ENCODE results near the gene KRT77.
"Not testable (repeated sequence)": the region's sequence is repeated elsewhere in the genome, so short reads cannot be mapped to it uniquely, and the experiment has no call there.

The KRT77 gene

DNA sequence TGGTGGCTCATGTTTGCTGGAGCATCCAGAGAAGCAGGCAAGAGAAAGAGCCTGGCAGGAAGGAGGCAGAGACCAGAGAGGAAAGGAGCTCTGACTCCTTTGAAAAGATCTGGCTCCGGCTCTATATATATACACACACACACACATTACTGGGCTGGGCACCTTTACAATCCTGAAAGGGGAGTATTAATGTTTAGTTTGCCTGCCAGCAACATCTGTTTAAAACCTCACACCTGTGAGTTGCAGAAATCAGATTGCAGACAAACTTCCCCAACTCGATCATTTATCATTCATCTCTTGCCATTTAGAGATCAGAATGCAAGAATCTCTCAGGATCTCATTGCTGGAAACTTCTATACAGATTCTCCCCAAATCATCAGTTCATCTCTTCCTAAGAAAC lies at the start of gene KRT77:
Gene KRT77 (minus strand): TSS at position 101 of the 400 bp plus-strand sequence. CDS start 90 bp downstream, at position 11.
- no peaks in the 10 kb centered on the region for H3K79me2 ChIP-seq (ENCODE audit: control insufficient read depth, insufficient read depth, low read length, unreplicated experiment)

DNA sequence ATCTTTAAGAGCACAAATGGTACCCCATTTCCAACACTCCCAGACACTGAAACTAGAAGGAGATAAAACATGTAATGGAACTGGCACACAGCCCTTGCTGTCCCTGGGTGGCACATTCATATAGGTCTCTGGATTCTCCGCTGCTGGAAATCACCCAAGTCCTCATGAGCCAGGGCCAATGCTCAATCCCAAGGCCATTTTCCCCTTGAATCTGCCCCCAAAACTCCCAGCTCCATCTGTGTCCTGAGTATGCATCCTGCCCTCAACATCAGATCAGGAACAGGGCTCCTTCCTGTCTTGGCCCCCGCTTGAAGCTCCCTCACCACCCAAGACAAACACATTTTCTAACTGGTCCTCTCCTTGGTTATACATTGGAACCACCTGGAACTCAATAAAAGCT lies 49.2 kb upstream of the KRT77 start:
- Histone ChIP-seq H3K4me3 (ENCODE audit: low read depth, low read length) (no peak overlapping the region), H2AFZ (ENCODE audit: low read length, unreplicated experiment) (no peak overlapping the region), H3K4me1 (ENCODE audit: control insufficient read depth, insufficient read depth, low read length, unreplicated experiment) (no peaks in the 10 kb centered on the region), H3K36me3 (ENCODE audit: insufficient read depth, low read length) (no peaks in the 10 kb centered on the region), H3K27ac (ENCODE audit: low read depth, low read length) (no peak overlapping the region), H3K27me3 (ENCODE audit: insufficient read depth, low read length) (peaks cover 91% of the 10 kb centered on the region), H3K79me2 (ENCODE audit: control insufficient read depth, insufficient read depth, low read length, unreplicated experiment) (no peaks in the 10 kb centered on the region)

More for the DNA sequence above, at the start of gene KRT77:
- Histone ChIP-seq H3K27me3 (ENCODE audit: insufficient read depth, low read length) (peaks cover 85% of the 10 kb centered on the region), H3K27ac (ENCODE audit: low read depth, low read length) (no peak within 1 kb of the TSS), H3K4me3 (ENCODE audit: low read depth, low read length) (no peak within 1 kb of the TSS), H2AFZ (ENCODE audit: low read length, unreplicated experiment) (no peak within 1 kb of the TSS), H3K4me1 (ENCODE audit: control insufficient read depth, insufficient read depth, low read length, unreplicated experiment) (no peaks in the 10 kb centered on the region), H3K36me3 (ENCODE audit: insufficient read depth, low read length) (no peaks in the 10 kb centered on the region)

GRCh38 chr12:52751795-52752194 lies 48.5 kb upstream of the KRT77 start:
- Histone ChIP-seq H3K36me3 (ENCODE audit: insufficient read depth, low read length) (no peaks in the 10 kb centered on the region), H3K27ac (ENCODE audit: low read depth, low read length) (no peak overlapping the region), H3K4me3 (ENCODE audit: low read depth, low read length) (no peak overlapping the region), H3K79me2 (ENCODE audit: control insufficient read depth, insufficient read depth, low read length, unreplicated experiment) (no peaks in the 10 kb centered on the region), H2AFZ (ENCODE audit: low read length, unreplicated experiment) (no peak overlapping the region), H3K27me3 (ENCODE audit: insufficient read depth, low read length) (peaks cover 91% of the 10 kb centered on the region), H3K4me1 (ENCODE audit: control insufficient read depth, insufficient read depth, low read length, unreplicated experiment) (no peaks in the 10 kb centered on the region)

GRCh38 chr12:52750532-52750931 lies 47.2 kb upstream of the KRT77 start:
- not testable (repeated sequence) for H3K4me3 ChIP-seq (ENCODE audit: low read depth, low read length); H3K79me2 ChIP-seq (ENCODE audit: control insufficient read depth, insufficient read depth, low read length, unreplicated experiment); H3K27ac ChIP-seq (ENCODE audit: low read depth, low read length); H3K36me3 ChIP-seq (ENCODE audit: insufficient read depth, low read length); H2AFZ ChIP-seq (ENCODE audit: low read length, unreplicated experiment); H3K4me1 ChIP-seq (ENCODE audit: control insufficient read depth, insufficient read depth, low read length, unreplicated experiment)
- H3K27me3 ChIP-seq (ENCODE audit: insufficient read depth, low read length) = peaks cover 90% of the 10 kb centered on the region

DNA sequence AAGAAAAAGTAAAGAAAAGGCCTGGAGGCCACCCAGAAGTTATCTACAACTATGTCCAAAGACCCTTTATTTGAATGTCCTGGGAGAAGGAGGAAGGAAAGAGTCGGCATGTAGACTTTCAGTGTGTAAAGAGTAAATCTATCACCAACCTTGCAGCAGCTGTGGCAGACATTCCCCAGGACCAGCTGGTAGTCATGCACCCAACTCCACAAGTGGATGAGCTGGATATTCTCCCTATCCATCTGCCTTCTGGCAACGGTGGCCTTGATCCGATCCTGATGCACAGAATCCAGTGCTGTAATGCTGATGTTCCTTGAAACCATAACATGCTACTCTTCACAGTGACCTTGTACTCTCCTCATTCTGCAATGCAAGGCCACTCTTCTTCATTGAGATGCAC lies 46.5 kb upstream of the KRT77 start:
- peaks cover 90% of the 10 kb centered on the region for H3K27me3 ChIP-seq (ENCODE audit: insufficient read depth, low read length)
- no peaks in the 10 kb centered on the region for H3K4me1 ChIP-seq (ENCODE audit: control insufficient read depth, insufficient read depth, low read length, unreplicated experiment)
- no peak overlapping the region for H3K4me3 ChIP-seq (ENCODE audit: low read depth, low read length)
- no peaks in the 10 kb centered on the region for H3K36me3 ChIP-seq (ENCODE audit: insufficient read depth, low read length)
- H3K27ac ChIP-seq (ENCODE audit: low read depth, low read length) = no peak overlapping the region
- H2AFZ ChIP-seq (ENCODE audit: low read length, unreplicated experiment) = no peak overlapping the region
- no peaks in the 10 kb centered on the region for H3K79me2 ChIP-seq (ENCODE audit: control insufficient read depth, insufficient read depth, low read length, unreplicated experiment)

DNA sequence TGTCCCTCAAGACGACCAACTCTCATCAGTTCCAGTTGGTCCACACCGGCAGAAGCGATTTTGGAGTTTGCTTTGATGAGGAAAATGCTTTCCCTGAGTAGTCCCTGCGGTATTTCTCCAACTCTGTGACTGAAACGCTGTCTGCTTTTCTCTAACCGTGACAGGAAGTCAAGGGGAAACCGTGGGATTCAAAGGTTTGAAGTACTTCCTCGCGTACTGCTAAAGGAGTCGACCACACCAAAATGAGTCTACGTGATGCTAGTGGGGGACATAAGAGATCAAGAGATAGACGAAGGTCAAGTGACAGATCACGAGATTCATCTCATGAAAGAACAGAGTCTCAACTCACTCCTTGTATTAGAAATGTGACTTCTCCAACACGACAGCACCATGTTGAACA lies 45.3 kb upstream of the KRT77 start:
- H2AFZ ChIP-seq (ENCODE audit: low read length, unreplicated experiment) = no peak overlapping the region
- peaks cover 89% of the 10 kb centered on the region for H3K27me3 ChIP-seq (ENCODE audit: insufficient read depth, low read length)
- no peaks in the 10 kb centered on the region for H3K36me3 ChIP-seq (ENCODE audit: insufficient read depth, low read length)
- H3K79me2 ChIP-seq (ENCODE audit: control insufficient read depth, insufficient read depth, low read length, unreplicated experiment) = no peaks in the 10 kb centered on the region
- H3K27ac ChIP-seq (ENCODE audit: low read depth, low read length) = no peak overlapping the region
- H3K4me3 ChIP-seq (ENCODE audit: low read depth, low read length) = no peak overlapping the region
- H3K4me1 ChIP-seq (ENCODE audit: control insufficient read depth, insufficient read depth, low read length, unreplicated experiment) = no peaks in the 10 kb centered on the region

DNA sequence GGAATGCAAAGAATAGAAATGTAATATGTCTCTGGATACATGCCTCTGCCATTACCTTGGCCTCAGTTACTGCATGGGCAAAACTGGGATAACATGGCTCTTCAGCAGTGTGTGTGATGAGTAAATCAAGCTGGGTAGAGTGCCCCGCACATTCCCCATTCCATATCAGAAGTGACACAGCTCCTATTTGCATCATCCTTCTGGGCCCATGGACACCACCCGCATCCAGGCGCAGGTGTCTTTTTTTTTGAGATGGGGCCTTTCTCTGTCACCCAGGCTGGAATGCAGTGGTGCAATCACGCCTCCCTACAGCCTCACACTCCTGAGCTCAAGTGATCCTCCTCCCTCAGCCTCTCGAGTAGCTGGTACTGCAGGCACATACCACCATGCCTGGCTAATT lies 42.2 kb upstream of the KRT77 start:
- Histone ChIP-seq H3K4me1 (ENCODE audit: control insufficient read depth, insufficient read depth, low read length, unreplicated experiment) (no peaks in the 10 kb centered on the region), H2AFZ (ENCODE audit: low read length, unreplicated experiment) (no peak overlapping the region), H3K4me3 (ENCODE audit: low read depth, low read length) (no peak overlapping the region), H3K79me2 (ENCODE audit: control insufficient read depth, insufficient read depth, low read length, unreplicated experiment) (no peaks in the 10 kb centered on the region), H3K27ac (ENCODE audit: low read depth, low read length) (no peak overlapping the region), H3K36me3 (ENCODE audit: insufficient read depth, low read length) (no peaks in the 10 kb centered on the region), H3K27me3 (ENCODE audit: insufficient read depth, low read length) (peaks cover 81% of the 10 kb centered on the region)

DNA sequence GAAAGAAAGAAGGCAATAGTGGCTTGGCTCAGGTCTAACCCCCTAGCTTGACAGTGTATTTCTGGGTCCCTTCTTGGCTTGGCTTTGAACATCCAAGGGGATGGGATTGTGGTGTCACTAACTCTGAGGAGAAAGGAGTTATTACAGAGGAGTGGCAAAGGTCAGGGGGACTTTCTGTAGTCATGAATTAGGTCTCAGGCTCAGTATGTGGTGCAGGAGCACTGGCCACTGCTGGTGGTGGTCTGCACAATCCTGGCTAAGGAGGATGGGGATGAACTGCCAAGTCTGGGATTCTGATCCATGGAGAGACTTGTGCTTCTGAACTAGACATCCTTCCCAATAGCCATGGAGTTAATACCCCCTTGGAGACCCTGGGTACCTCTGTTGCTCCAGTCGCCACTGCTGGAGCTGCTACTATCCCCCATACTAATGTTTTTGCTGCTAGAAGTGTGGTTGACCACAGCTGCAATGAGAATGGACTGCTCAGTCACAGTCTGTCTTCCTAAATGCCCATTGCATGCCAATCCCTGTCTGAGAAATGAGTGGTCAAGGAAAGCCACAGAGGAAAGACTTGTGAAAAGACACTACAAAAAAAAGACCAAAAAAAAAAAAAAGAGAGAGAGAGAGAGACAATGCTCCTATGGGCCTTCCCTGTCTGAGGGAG lies 41.3 kb upstream of the KRT77 start:
- Histone ChIP-seq H3K27me3 (ENCODE audit: insufficient read depth, low read length) (peaks cover 75% of the 10 kb centered on the region), H3K4me1 (ENCODE audit: control insufficient read depth, insufficient read depth, low read length, unreplicated experiment) (no peaks in the 10 kb centered on the region), H3K4me3 (ENCODE audit: low read depth, low read length) (no peak overlapping the region), H3K36me3 (ENCODE audit: insufficient read depth, low read length) (no peaks in the 10 kb centered on the region), H3K27ac (ENCODE audit: low read depth, low read length) (no peak overlapping the region), H2AFZ (ENCODE audit: low read length, unreplicated experiment) (no peak overlapping the region), H3K79me2 (ENCODE audit: control insufficient read depth, insufficient read depth, low read length, unreplicated experiment) (no peaks in the 10 kb centered on the region)

DNA sequence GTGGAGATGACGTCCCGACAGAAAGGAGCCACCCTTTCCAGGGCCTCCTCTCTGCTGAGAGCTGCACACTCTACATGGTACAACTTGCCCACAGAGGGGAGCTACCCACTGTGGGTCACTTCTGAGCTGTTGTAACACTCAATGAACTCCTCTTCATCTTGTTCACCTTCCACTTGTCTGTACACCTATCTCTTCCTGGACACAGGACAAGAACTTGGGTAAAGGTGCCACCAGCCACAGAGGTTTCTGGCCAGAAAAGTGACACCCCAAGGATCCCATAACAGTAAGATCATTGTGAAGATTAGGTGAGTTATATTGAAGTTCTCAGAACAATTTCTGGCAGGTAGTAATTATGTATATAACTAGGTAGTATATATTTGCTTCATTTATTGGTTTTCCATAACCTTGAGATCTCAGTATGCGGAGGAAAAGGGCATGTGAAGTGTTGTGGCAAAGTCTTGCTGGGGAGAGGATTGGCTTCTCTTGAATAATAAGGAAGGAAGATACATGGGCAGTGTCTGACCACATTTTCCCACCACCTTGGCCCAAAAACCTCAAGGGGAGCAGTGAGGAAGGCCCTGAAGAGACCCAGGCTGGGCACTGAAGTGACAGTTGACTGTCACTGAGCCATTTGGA lies 39.6 kb upstream of the KRT77 start:
- H2AFZ ChIP-seq (ENCODE audit: low read length, unreplicated experiment) = no peak overlapping the region
- peaks cover 65% of the 10 kb centered on the region for H3K27me3 ChIP-seq (ENCODE audit: insufficient read depth, low read length)

GRCh38 chr12:52742196-52742580 lies 38.9 kb upstream of the KRT77 start:
- Histone ChIP-seq H3K36me3 (ENCODE audit: insufficient read depth, low read length) (no peaks in the 10 kb centered on the region), H3K4me1 (ENCODE audit: control insufficient read depth, insufficient read depth, low read length, unreplicated experiment) (no peaks in the 10 kb centered on the region), H3K27me3 (ENCODE audit: insufficient read depth, low read length) (peaks cover 59% of the 10 kb centered on the region)

More for the DNA sequence above, 39.6 kb upstream of the KRT77 start:
- Histone ChIP-seq H3K36me3 (ENCODE audit: insufficient read depth, low read length) (no peaks in the 10 kb centered on the region), H3K79me2 (ENCODE audit: control insufficient read depth, insufficient read depth, low read length, unreplicated experiment) (no peaks in the 10 kb centered on the region), H3K4me1 (ENCODE audit: control insufficient read depth, insufficient read depth, low read length, unreplicated experiment) (no peaks in the 10 kb centered on the region), H3K4me3 (ENCODE audit: low read depth, low read length) (no peak overlapping the region), H3K27ac (ENCODE audit: low read depth, low read length) (no peak overlapping the region)

More at GRCh38 chr12:52742196-52742580, 38.9 kb upstream of the KRT77 start:
- no peak overlapping the region for H3K4me3 ChIP-seq (ENCODE audit: low read depth, low read length)
- H3K79me2 ChIP-seq (ENCODE audit: control insufficient read depth, insufficient read depth, low read length, unreplicated experiment) = no peaks in the 10 kb centered on the region
- H2AFZ ChIP-seq (ENCODE audit: low read length, unreplicated experiment) = no peak overlapping the region
- H3K27ac ChIP-seq (ENCODE audit: low read depth, low read length) = no peak overlapping the region
